Measurements from ENCODE around the gene SULT2A1.

The SULT2A1 gene

GRCh38 chr19:47896773-47897172 lies 10.7 kb upstream of the SULT2A1 start:
- H3K9me3 ChIP-seq (ENCODE audit: severe bottlenecking) = peaks cover 10% of the 10 kb centered on the region
- no peaks in the 10 kb centered on the region for H3K27me3 ChIP-seq (ENCODE audit: insufficient read depth, low read depth, severe bottlenecking)
- TF ChIP-seq CTCF (IDR thresholded peaks at IDR 0.05; ENCODE audit: low read depth, low read length) = no peak
- H3K27ac ChIP-seq = no peak overlapping the region
- no peaks in the 10 kb centered on the region for H3K36me3 ChIP-seq
- no peak for DNase-seq
- no peak overlapping the region for H3K4me3 ChIP-seq (ENCODE audit: low read depth, low read length)

- Histone ChIP-seq H3K36me3 (no peaks in the 10 kb centered on the region), H3K4me3 (ENCODE audit: low read depth, low read length) (no peak overlapping the region), H3K27me3 (ENCODE audit: insufficient read depth, low read depth, severe bottlenecking) (no peaks in the 10 kb centered on the region), H3K27ac (no peak overlapping the region), H3K9me3 (ENCODE audit: severe bottlenecking) (peaks cover 10% of the 10 kb centered on the region)
- no peak for TF ChIP-seq CTCF (IDR thresholded peaks at IDR 0.05; ENCODE audit: low read depth, low read length)
- DNase-seq = no peak
Observed at GRCh38 chr19:47896019-47896418, 9.9 kb upstream of the SULT2A1 start.

GRCh38 chr19:47895165-47895782 lies 9.2 kb upstream of the SULT2A1 start:
- H3K9me3 ChIP-seq (ENCODE audit: severe bottlenecking) = peaks cover 10% of the 10 kb centered on the region
- H3K27me3 ChIP-seq (ENCODE audit: insufficient read depth, low read depth, severe bottlenecking) = no peaks in the 10 kb centered on the region
- no peak for TF ChIP-seq CTCF (IDR thresholded peaks at IDR 0.05; ENCODE audit: low read depth, low read length)
- no peak for DNase-seq
- no peak overlapping the region for H3K4me3 ChIP-seq (ENCODE audit: low read depth, low read length)
- no peaks in the 10 kb centered on the region for H3K36me3 ChIP-seq
- H3K27ac ChIP-seq = no peak overlapping the region

GRCh38 chr19:47891923-47892666 lies 6.0 kb upstream of the SULT2A1 start:
- TF ChIP-seq CTCF (IDR thresholded peaks at IDR 0.05; ENCODE audit: low read depth, low read length) = no peak
- Histone ChIP-seq H3K27me3 (ENCODE audit: insufficient read depth, low read depth, severe bottlenecking) (no peaks in the 10 kb centered on the region), H3K9me3 (ENCODE audit: severe bottlenecking) (peaks cover 10% of the 10 kb centered on the region), H3K27ac (no peak overlapping the region), H3K36me3 (no peaks in the 10 kb centered on the region), H3K4me3 (ENCODE audit: low read depth, low read length) (no peak overlapping the region)
- DNase-seq = no peak

GRCh38 chr19:47891622-47891922 lies 5.5 kb upstream of the SULT2A1 start:
- H3K36me3 ChIP-seq = no peaks in the 10 kb centered on the region
- TF ChIP-seq CTCF (IDR thresholded peaks at IDR 0.05; ENCODE audit: low read depth, low read length) = no peak
- no peak overlapping the region for H3K27ac ChIP-seq
- H3K4me3 ChIP-seq (ENCODE audit: low read depth, low read length) = no peak overlapping the region
- no peak for DNase-seq
- peaks cover 10% of the 10 kb centered on the region for H3K9me3 ChIP-seq (ENCODE audit: severe bottlenecking)
- H3K27me3 ChIP-seq (ENCODE audit: insufficient read depth, low read depth, severe bottlenecking) = no peaks in the 10 kb centered on the region

Measured in WERI-Rb-1 (cell line).